ENCODE data around the gene PTPRK. TPM values are rescaled to one million over a fixed set of nuclear protein-coding genes. Genes with fewer than 3 reads are reported as not detected.

The PTPRK gene
- total and polyA plus RNA-seq, 10 of the 15 experiments (the other 5 are each of a cell fraction or from before 2014, with no cell fraction given): 0.23 to 1.9 (median 0.55) TPM

DNA sequence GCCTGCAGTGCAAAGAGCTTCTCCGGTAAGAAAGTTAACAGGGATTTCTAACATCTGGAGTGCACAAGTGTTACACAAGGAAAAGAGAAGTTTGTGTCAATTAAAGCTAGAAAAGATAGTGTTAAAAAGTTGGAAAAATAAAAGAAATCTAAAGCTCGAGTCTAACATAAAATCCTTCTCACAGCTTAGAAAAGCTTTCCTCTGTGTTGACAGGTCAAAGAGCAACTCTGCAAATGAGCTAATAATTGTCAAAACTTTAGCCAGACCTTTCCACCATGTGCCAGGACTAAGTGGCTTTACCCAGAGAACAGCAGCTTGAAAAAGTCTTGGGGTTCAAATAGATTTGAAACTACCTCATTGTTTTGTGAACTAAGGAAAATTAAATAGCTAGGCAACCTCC is 14.8 kb downstream of the PTPRK start (continued):
- TF ChIP-seq, protein P1, sequence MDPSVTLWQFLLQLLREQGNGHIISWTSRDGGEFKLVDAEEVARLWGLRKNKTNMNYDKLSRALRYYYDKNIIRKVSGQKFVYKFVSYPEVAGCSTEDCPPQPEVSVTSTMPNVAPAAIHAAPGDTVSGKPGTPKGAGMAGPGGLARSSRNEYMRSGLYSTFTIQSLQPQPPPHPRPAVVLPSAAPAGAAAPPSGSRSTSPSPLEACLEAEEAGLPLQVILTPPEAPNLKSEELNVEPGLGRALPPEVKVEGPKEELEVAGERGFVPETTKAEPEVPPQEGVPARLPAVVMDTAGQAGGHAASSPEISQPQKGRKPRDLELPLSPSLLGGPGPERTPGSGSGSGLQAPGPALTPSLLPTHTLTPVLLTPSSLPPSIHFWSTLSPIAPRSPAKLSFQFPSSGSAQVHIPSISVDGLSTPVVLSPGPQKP (IDR thresholded peaks at IDR 0.05; ENCODE audit: low read depth, low read length): no peak
- TF ChIP-seq, protein P2, sequence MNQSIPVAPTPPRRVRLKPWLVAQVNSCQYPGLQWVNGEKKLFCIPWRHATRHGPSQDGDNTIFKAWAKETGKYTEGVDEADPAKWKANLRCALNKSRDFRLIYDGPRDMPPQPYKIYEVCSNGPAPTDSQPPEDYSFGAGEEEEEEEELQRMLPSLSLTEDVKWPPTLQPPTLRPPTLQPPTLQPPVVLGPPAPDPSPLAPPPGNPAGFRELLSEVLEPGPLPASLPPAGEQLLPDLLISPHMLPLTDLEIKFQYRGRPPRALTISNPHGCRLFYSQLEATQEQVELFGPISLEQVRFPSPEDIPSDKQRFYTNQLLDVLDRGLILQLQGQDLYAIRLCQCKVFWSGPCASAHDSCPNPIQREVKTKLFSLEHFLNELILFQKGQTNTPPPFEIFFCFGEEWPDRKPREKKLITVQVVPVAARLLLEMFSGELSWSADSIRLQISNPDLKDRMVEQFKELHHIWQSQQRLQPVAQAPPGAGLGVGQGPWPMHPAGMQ (IDR thresholded peaks at IDR 0.05; ENCODE audit: borderline replicate concordance): no peak

- SMC1A ChIA-PET (ENCODE audit: uncharacterized antibody, unreplicated experiment): interaction anchor here (0.9 kb wide), 1 partner anchor 8 kb away, joined by 3 read pairs; no protein-coding TSS in a partner anchor
- Histone ChIP-seq H3K4me2 (ENCODE audit: control insufficient read depth, insufficient read depth) (no peak overlapping the region), H3K9ac (ENCODE audit: control insufficient read depth, insufficient read depth, low read length) (no peak overlapping the region), H3K27ac (ENCODE audit: control insufficient read depth, insufficient read depth) (no peak overlapping the region), H2AFZ (ENCODE audit: control insufficient read depth, low read depth, low read length) (no peak overlapping the region), H3K79me2 (ENCODE audit: control insufficient read depth, insufficient read depth, low read length) (no peaks in the 10 kb centered on the region), H3K4me3 (no peak overlapping the region), H3K4me1 (ENCODE audit: control insufficient read depth, insufficient read depth, low read length) (no peaks in the 10 kb centered on the region), H3K9me3 (replicated peaks; ENCODE audit: control insufficient read depth, insufficient read depth, low read length) (no peaks in the 10 kb centered on the region), H3K36me3 (ENCODE audit: control insufficient read depth in 2 of 2, insufficient read depth in 2 of 2, low read length in 1 of 2) (no peaks in the 10 kb centered on the region), H4K20me1 (ENCODE audit: control insufficient read depth, insufficient read depth) (no peaks in the 10 kb centered on the region), H3K27me3 (replicated peaks in 1 of 2; ENCODE audit: control insufficient read depth in 2 of 2, insufficient read depth in 2 of 2, low read length in 1 of 2) (no peaks in the 10 kb centered on the region)
- 8% methylated on average over 3 of the region's 3 CpGs for WGBS (ENCODE audit: insufficient coverage, insufficient replicate concordance, low lambda C conversion rate, missing lambda C conversion rate)
- POLR2A ChIA-PET: no interaction called here
- RAD21 ChIA-PET (ENCODE audit: unreplicated experiment): no interaction called here
- FAIRE-seq (no peak), DNase-seq (ENCODE audit: low read depth, low spot score) (no peak), ATAC-seq (no peak)
- in situ Hi-C loops (cut with MboI) (no loop called here), intact Hi-C loops (cut with micrococcal nuclease; ENCODE audit: unreplicated experiment) (no loop called here)
- CTCF ChIA-PET: no interaction called here
- TF ChIP-seq TARDBP (IDR thresholded peaks at IDR 0.05; ENCODE audit: borderline replicate concordance) (no peak), IRF4 (IDR thresholded peaks at IDR 0.05; ENCODE audit: low read depth, low read length) (no peak), EP300 (IDR thresholded peaks at IDR 0.05; ENCODE audit: borderline replicate concordance in 1 of 2, control insufficient read depth in 1 of 2, low read depth in 2 of 2, low read length in 2 of 2) (no peak), ZSCAN29 (IDR thresholded peaks at IDR 0.05) (no peak), CREB1 (IDR thresholded peaks at IDR 0.05; ENCODE audit: low read depth) (no peak), MTA2 (IDR thresholded peaks at IDR 0.05; ENCODE audit: low read depth) (no peak), SUZ12 (IDR thresholded peaks at IDR 0.05; ENCODE audit: unreplicated experiment) (no peak)
- TF ChIP-seq, protein P3, sequence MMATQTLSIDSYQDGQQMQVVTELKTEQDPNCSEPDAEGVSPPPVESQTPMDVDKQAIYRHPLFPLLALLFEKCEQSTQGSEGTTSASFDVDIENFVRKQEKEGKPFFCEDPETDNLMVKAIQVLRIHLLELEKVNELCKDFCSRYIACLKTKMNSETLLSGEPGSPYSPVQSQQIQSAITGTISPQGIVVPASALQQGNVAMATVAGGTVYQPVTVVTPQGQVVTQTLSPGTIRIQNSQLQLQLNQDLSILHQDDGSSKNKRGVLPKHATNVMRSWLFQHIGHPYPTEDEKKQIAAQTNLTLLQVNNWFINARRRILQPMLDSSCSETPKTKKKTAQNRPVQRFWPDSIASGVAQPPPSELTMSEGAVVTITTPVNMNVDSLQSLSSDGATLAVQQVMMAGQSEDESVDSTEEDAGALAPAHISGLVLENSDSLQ (IDR thresholded peaks at IDR 0.05): no peak
- BruUV-seq (replicated peaks): no TSS peak
Observed at GRCh38 chr6:128504003-128504654, 16.3 kb downstream of the PTPRK start.

Measured in GM12878 (cell line).